SK-N-SH treated with all-trans-retinoic acid at 6 μM for 48 hours (cell line): ENCODE data around the gene BRD3.

Experiments
- CSDC2 ChIP-seq: fragments of 250-450 bp; sonication (Bioruptor Pico); IDR thresholded peaks from 2 replicates; pipeline ENCODE4 v1.5.0; 2020; ENCODE audit warnings: mild to moderate bottlenecking, moderate library complexity
- ESRRG ChIP-seq: fragments of 250-450 bp; sonication (Bioruptor Pico); IDR thresholded peaks from 2 replicates; pipeline ENCODE4 v1.6.1; 2021; ENCODE audit warnings: mild to moderate bottlenecking
- OSR1 ChIP-seq: fragments of 250-450 bp; sonication (Bioruptor Pico); IDR thresholded peaks from 2 replicates; pipeline ENCODE4 v1.8.0; 2022; ENCODE audit warnings: moderate library complexity, mild to moderate bottlenecking, inconsistent platforms
- RARB ChIP-seq: fragments of 250-450 bp; sonication (Bioruptor Pico); IDR thresholded peaks from 2 replicates; pipeline ENCODE4 v1.8.0; 2021; ENCODE audit warnings: mild to moderate bottlenecking, moderate library complexity
- SNAI2 ChIP-seq: fragments of 250-450 bp; sonication (Bioruptor Pico); IDR thresholded peaks from 2 replicates; pipeline ENCODE4 v1.5.0; 2020; ENCODE audit warnings: mild to moderate bottlenecking, moderate library complexity
- TOX ChIP-seq: fragments of 250-450 bp; sonication (Bioruptor Pico); IDR thresholded peaks from 2 replicates; pipeline ENCODE4 v1.8.0; 2021; ENCODE audit warnings: mild to moderate bottlenecking, moderate library complexity, borderline replicate concordance
- ZFP30 ChIP-seq: fragments of 450-650 bp; formaldehyde crosslinking; IDR thresholded peaks from 2 replicates; pipeline ENCODE4 v1.5.0; 2022; ENCODE audit warnings: mild to moderate bottlenecking, moderate library complexity
- ZNF565 ChIP-seq: fragments of 450-650 bp; formaldehyde crosslinking; conservative IDR thresholded peaks from 2 replicates; pipeline ENCODE4 v1.5.0; 2020; ENCODE audit warnings: low read depth, mild to moderate bottlenecking, moderate library complexity
- ZNF70 ChIP-seq: fragments of 450-650 bp; formaldehyde crosslinking; IDR thresholded peaks from 2 replicates; pipeline ENCODE4 v1.5.0; 2020; ENCODE audit warnings: mild to moderate bottlenecking, moderate library complexity
- ZNF8 ChIP-seq: fragments of 450-650 bp; formaldehyde crosslinking; IDR thresholded peaks from 2 replicates; pipeline ENCODE4 v1.5.0; 2020; ENCODE audit warnings: mild to moderate bottlenecking, moderate library complexity
- TF ChIP-seq, protein P1 (sequence below): fragments of 250-450 bp; sonication (Bioruptor Pico); IDR thresholded peaks from 2 replicates; pipeline ENCODE4 v1.5.1; 2020; ENCODE audit warnings: low read depth, mild to moderate bottlenecking, moderate library complexity
- TF ChIP-seq, protein P2 (sequence below): fragments of 250-450 bp; sonication (Bioruptor Pico); IDR thresholded peaks from 2 replicates; pipeline ENCODE4 v1.8.0; 2020; ENCODE audit warnings: mild to moderate bottlenecking, moderate library complexity, borderline replicate concordance
- TF ChIP-seq, protein P3 (sequence below): fragments of 250-450 bp; sonication (Bioruptor Pico); IDR thresholded peaks from 2 replicates; pipeline ENCODE4 v1.8.0; 2021; ENCODE audit warnings: low read depth, mild to moderate bottlenecking, moderate library complexity, borderline replicate concordance
- TF ChIP-seq, protein P4 (sequence below): fragments of 250-450 bp; sonication (Bioruptor Pico); IDR thresholded peaks from 2 replicates; pipeline ENCODE4 v1.5.1; 2021; ENCODE audit warnings: mild to moderate bottlenecking, moderate library complexity

DNA sequence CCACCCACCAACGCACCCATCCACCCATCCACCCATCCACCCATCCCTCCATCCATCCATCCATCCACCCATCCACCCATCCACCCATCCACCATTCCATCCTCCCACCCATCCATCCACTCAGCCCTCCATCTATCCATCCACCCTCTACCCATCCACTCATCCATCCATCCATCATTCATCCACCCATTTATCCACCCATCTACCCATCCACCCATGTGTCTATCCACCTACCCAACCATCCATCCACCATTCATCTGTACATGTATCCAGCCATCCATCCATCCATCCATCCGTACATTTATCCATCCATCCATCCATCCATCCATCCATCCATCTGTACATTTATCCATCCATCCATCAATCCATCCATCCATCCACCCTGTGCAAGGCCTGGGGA lies 64.6 kb downstream of the BRD3 start:
- no peak for TF ChIP-seq RARB (CRISPR knock-in tag)
- no peak for TF ChIP-seq SNAI2 (CRISPR knock-in tag)
- TF ChIP-seq ZFP30 (CRISPR knock-in tag): no peak
- TF ChIP-seq ZNF70 (CRISPR knock-in tag): no peak
- TF ChIP-seq, protein P1, sequence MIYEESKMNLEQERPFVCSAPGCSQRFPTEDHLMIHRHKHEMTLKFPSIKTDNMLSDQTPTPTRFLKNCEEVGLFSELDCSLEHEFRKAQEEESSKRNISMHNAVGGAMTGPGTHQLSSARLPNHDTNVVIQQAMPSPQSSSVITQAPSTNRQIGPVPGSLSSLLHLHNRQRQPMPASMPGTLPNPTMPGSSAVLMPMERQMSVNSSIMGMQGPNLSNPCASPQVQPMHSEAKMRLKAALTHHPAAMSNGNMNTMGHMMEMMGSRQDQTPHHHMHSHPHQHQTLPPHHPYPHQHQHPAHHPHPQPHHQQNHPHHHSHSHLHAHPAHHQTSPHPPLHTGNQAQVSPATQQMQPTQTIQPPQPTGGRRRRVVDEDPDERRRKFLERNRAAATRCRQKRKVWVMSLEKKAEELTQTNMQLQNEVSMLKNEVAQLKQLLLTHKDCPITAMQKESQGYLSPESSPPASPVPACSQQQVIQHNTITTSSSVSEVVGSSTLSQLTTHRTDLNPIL (CRISPR knock-in tag): no peak
- no peak for TF ChIP-seq CSDC2 (CRISPR knock-in tag)
- no peak for TF ChIP-seq OSR1
- no peak for TF ChIP-seq TOX (CRISPR knock-in tag)
- no peak for TF ChIP-seq ZNF8
- no peak for TF ChIP-seq ESRRG (CRISPR knock-in tag)
- TF ChIP-seq, protein P2, sequence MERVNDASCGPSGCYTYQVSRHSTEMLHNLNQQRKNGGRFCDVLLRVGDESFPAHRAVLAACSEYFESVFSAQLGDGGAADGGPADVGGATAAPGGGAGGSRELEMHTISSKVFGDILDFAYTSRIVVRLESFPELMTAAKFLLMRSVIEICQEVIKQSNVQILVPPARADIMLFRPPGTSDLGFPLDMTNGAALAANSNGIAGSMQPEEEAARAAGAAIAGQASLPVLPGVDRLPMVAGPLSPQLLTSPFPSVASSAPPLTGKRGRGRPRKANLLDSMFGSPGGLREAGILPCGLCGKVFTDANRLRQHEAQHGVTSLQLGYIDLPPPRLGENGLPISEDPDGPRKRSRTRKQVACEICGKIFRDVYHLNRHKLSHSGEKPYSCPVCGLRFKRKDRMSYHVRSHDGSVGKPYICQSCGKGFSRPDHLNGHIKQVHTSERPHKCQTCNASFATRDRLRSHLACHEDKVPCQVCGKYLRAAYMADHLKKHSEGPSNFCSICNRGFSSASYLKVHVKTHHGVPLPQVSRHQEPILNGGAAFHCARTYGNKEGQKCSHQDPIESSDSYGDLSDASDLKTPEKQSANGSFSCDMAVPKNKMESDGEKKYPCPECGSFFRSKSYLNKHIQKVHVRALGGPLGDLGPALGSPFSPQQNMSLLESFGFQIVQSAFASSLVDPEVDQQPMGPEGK (CRISPR knock-in tag): no peak
- TF ChIP-seq, protein P3, sequence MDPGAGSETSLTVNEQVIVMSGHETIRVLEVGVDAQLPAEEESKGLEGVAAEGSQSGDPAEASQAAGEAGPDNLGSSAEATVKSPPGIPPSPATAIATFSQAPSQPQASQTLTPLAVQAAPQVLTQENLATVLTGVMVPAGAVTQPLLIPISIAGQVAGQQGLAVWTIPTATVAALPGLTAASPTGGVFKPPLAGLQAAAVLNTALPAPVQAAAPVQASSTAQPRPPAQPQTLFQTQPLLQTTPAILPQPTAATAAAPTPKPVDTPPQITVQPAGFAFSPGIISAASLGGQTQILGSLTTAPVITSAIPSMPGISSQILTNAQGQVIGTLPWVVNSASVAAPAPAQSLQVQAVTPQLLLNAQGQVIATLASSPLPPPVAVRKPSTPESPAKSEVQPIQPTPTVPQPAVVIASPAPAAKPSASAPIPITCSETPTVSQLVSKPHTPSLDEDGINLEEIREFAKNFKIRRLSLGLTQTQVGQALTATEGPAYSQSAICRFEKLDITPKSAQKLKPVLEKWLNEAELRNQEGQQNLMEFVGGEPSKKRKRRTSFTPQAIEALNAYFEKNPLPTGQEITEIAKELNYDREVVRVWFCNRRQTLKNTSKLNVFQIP (CRISPR knock-in tag): no peak
- no peak for TF ChIP-seq ZNF565
- TF ChIP-seq, protein P4, sequence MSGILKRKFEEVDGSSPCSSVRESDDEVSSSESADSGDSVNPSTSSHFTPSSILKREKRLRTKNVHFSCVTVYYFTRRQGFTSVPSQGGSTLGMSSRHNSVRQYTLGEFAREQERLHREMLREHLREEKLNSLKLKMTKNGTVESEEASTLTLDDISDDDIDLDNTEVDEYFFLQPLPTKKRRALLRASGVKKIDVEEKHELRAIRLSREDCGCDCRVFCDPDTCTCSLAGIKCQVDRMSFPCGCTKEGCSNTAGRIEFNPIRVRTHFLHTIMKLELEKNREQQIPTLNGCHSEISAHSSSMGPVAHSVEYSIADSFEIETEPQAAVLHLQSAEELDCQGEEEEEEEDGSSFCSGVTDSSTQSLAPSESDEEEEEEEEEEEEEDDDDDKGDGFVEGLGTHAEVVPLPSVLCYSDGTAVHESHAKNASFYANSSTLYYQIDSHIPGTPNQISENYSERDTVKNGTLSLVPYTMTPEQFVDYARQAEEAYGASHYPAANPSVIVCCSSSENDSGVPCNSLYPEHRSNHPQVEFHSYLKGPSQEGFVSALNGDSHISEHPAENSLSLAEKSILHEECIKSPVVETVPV (CRISPR knock-in tag): no peak
